CD14-positive monocyte (primary cell): ENCODE results near the gene PCED1A. TPM values are rescaled to one million over a fixed set of nuclear protein-coding genes. Genes with fewer than 3 reads are reported as not detected.
A peak's percentile ranks its signal among the peaks of the same experiment; 100 is the strongest.

Source experiments
- DNase-seq, 3 donors: peaks; one replicate each; pipeline ENCODE4 v3.0.0-alpha.2; 2011 to 2022
- H2AFZ ChIP-seq: 2 replicates; pipeline ENCODE4 v1.6.0; 2012; ENCODE audit warnings: mild to moderate bottlenecking, low read depth, low read length, inconsistent platforms; ENCODE audit not compliant: insufficient read depth, poor library complexity, severe bottlenecking
- H3K27ac ChIP-seq, 2 donors: 1 replicate in 1 of 2; 2 replicates in 1 of 2; pipeline ENCODE4 v1.5.1; 2012 to 2013; ENCODE audit warnings: low read length in 2 of 2, control low read depth in 1 of 2, inconsistent platforms in 1 of 2, low read depth in 1 of 2, mild to moderate bottlenecking in 1 of 2
- H3K27me3 ChIP-seq, 2 donors: one replicate each; pipeline versions ENCODE4 v1.6.0 to v1.6.1; 2011 to 2013; ENCODE audit warnings: low read length in 2 of 2; ENCODE audit not compliant: control insufficient read depth in 2 of 2, insufficient read depth in 2 of 2
- H3K36me3 ChIP-seq, 2 donors: replicated peaks in 1 of 2; 1 replicate in 1 of 2; 2 replicates in 1 of 2; pipeline versions ENCODE4 v1.5.1 to v1.6.1; 2012 to 2013; ENCODE audit warnings: low read length in 2 of 2, control low read depth in 1 of 2, inconsistent platforms in 1 of 2, mild to moderate bottlenecking in 1 of 2; ENCODE audit not compliant: insufficient read depth in 2 of 2, control insufficient read depth in 1 of 2
- H3K4me1 ChIP-seq, 2 donors: 1 replicate in 1 of 2; 2 replicates in 1 of 2; pipeline versions ENCODE4 v1.5.1 to v1.6.1; 2012 to 2013; ENCODE audit warnings: low read length in 2 of 2, control low read depth in 1 of 2, inconsistent platforms in 1 of 2, mild to moderate bottlenecking in 1 of 2, moderate library complexity in 1 of 2; ENCODE audit not compliant: insufficient read depth in 2 of 2, control insufficient read depth in 1 of 2
- H3K4me2 ChIP-seq: replicated peaks from 2 replicates; pipeline ENCODE3; 2012; ENCODE audit warnings: low read length, moderate library complexity, mild to moderate bottlenecking; ENCODE audit not compliant: poor library complexity, severe bottlenecking; ENCODE audit errors: extremely low read depth
- H3K4me3 ChIP-seq, 3 experiments: fragments of 200-600 bp in 1 of 3; sonication (generic) in 1 of 3; replicated peaks in 1 of 3; 1 replicate in 2 of 3; 2 replicates in 1 of 3; pipeline ENCODE4 v1.5.1; 2011 to 2013; ENCODE audit warnings: low read length in 3 of 3, mild to moderate bottlenecking in 3 of 3, control low read depth in 2 of 3, low read depth in 2 of 3, inconsistent platforms in 1 of 3, moderate library complexity in 1 of 3
- H3K79me2 ChIP-seq: 2 replicates; pipeline ENCODE4 v1.6.0; 2012; ENCODE audit warnings: mild to moderate bottlenecking, control low read depth, inconsistent platforms, low read length, moderate library complexity; ENCODE audit not compliant: insufficient read depth
- H3K9ac ChIP-seq: 2 replicates; pipeline ENCODE4 v1.6.0; 2017; ENCODE audit warnings: low read length, mild to moderate bottlenecking; ENCODE audit not compliant: insufficient read depth, poor library complexity, severe bottlenecking
- H3K9me3 ChIP-seq, 2 donors: replicated peaks in 1 of 2; 1 replicate in 1 of 2; 2 replicates in 1 of 2; pipeline versions ENCODE4 v1.5.1 to v1.6.1; 2012 to 2013; ENCODE audit warnings: low read length in 2 of 2, control low read depth in 1 of 2; ENCODE audit not compliant: control insufficient read depth in 1 of 2, insufficient read depth in 1 of 2
- H4K20me1 ChIP-seq: 2 replicates; pipeline ENCODE4 v1.6.0; 2012; ENCODE audit warnings: mild to moderate bottlenecking, low read length, control low read depth, moderate library complexity; ENCODE audit not compliant: insufficient read depth
- H3K27ac Mint-ChIP-seq, 7 donors: one replicate each; pipeline ENCODE4 v1.8.0; 2020; ENCODE audit warnings: mild to moderate bottlenecking in 7 of 7, mixed read lengths in 7 of 7, moderate library complexity in 6 of 7, inconsistent platforms in 2 of 7
- H3K27me3 Mint-ChIP-seq, 3 donors: one replicate each; pipeline ENCODE4 v1.8.0; 2021 to 2022; ENCODE audit warnings: low read depth in 3 of 3, mild to moderate bottlenecking in 3 of 3, mixed read lengths in 3 of 3, moderate library complexity in 3 of 3, inconsistent platforms in 1 of 3
- H3K36me3 Mint-ChIP-seq, 2 donors: one replicate each; pipeline ENCODE4 v1.8.0; 2020; ENCODE audit warnings: mixed read lengths in 2 of 2, inconsistent platforms in 1 of 2, mild to moderate bottlenecking in 1 of 2
- H3K4me1 Mint-ChIP-seq: one replicate; pipeline ENCODE4 v1.8.0; 2020; ENCODE audit warnings: mild to moderate bottlenecking, mixed read lengths
- H3K4me3 Mint-ChIP-seq, 2 donors: one replicate each; pipeline ENCODE4 v1.8.0; 2020; ENCODE audit warnings: mild to moderate bottlenecking in 2 of 2, mixed read lengths in 2 of 2, moderate library complexity in 1 of 2
- H3K9me3 Mint-ChIP-seq, 7 donors: one replicate each; pipeline ENCODE4 v1.8.0; 2020 to 2022; ENCODE audit warnings: mixed read lengths in 7 of 7, mild to moderate bottlenecking in 6 of 7, moderate library complexity in 6 of 7, inconsistent platforms in 2 of 7
- CTCF ChIP-seq: fragments of 200-600 bp; IDR thresholded peaks from one replicate; pipeline ENCODE4 v1.8.0; 2022; ENCODE audit warnings: antibody characterized with exemption, mild to moderate bottlenecking
- WGBS: methylation state at CpG from one replicate; pipeline ENCODE4 v1.1.5; 2013; ENCODE audit warnings: missing lambda C conversion rate; ENCODE audit not compliant: insufficient coverage; 5-methylcytosine and 5-hydroxymethylcytosine counted together
- intact Hi-C, 2 donors: fragments of 100-400 bp; cut with micrococcal nuclease; formaldehyde crosslinking; loops; one replicate each; pipeline versions ENCODE4 v1.15.0 to v1.15.1; 2023
- polyA minus RNA-seq: library from RNA; depleted of rRNA, polyadenylated mRNA; stranded (reverse); fragments of >200 nt; gene quantifications from 2 replicates; pipeline ENCODE4 v1.2.3, GENCODE V29; 2012
- polyA plus RNA-seq, 3 donors: library from polyadenylated mRNA; depleted of rRNA in 1 of 3; unstranded in 2 of 3; stranded (reverse) in 1 of 3; fragments of 300-500 nt in 2 of 3; fragments of >200 nt in 1 of 3; fragmentation: Illumina TruSeq in 2 of 3; gene quantifications; 1 replicate in 2 of 3; 2 replicates in 1 of 3; pipeline ENCODE4 v1.2.3, GENCODE V29; 2012 to 2021
- total RNA-seq, 12 experiments: library from RNA in 1 of 12; stranded (reverse) in 1 of 12; fragments of 120-200 nt in 1 of 12; gene quantifications; one replicate each; pipeline ENCODE4 v1.2.4 and lab custom pipeline; 2013 to 2026; ENCODE audit warnings: mixed read lengths in 6 of 12, inconsistent platforms in 1 of 12

PCED1A gene, protein sequence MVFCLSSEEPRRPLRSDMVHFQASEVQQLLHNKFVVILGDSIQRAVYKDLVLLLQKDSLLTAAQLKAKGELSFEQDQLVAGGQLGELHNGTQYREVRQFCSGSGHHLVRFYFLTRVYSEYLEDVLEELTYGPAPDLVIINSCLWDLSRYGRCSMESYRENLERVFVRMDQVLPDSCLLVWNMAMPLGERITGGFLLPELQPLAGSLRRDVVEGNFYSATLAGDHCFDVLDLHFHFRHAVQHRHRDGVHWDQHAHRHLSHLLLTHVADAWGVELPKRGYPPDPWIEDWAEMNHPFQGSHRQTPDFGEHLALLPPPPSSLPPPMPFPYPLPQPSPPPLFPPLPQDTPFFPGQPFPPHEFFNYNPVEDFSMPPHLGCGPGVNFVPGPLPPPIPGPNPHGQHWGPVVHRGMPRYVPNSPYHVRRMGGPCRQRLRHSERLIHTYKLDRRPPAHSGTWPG
- 30.4 TPM for total RNA-seq (2013)
- polyA plus RNA-seq: 10 to 100 TPM in 2 of 3 donors, 1 to 10 TPM in 1; 9.1 to 85.2 (median 10.2) TPM
- 22.6 and 34.1 TPM in 2 replicates for polyA minus RNA-seq
- 5.9 to 23.3 (median 18.1) reads per million in 11 experiments for total RNA-seq (lab: John Stamatoyannopoulos, UW)

- 3% methylated on average over 98 of the region's 98 CpGs for WGBS
- Histone ChIP-seq H3K4me1 (peaks cover 13 to 27% of the 10 kb centered on the region in 2 donors), H3K36me3 (peaks cover 0 to 29% of the 10 kb centered on the region in 2 donors), H3K27me3 (no peaks in the 10 kb centered on the region), H3K9me3 (no peaks in the 10 kb centered on the region), H4K20me1 (peaks cover 23% of the 10 kb centered on the region), H3K79me2 (peaks cover 16% of the 10 kb centered on the region), H3K4me3 (peak within 1 kb of the TSS; percentile 80 to 94 (median 80)), H3K4me2 (peak within 1 kb of the TSS; percentile 79), H3K27ac (peak within 1 kb of the TSS; percentile 45 to 92), H2AFZ (peak within 1 kb of the TSS; percentile 100), H3K9ac (peak within 1 kb of the TSS; percentile 90)
- intact Hi-C loops: no loop called here
- no peaks in the 10 kb centered on the region for H3K9me3 Mint-ChIP-seq
- H3K36me3 Mint-ChIP-seq: peaks cover 17 to 40% of the 10 kb centered on the region in 2 donors
- peaks cover 0 to 4% (median 3%) of the 10 kb centered on the region in 3 donors for H3K27me3 Mint-ChIP-seq
- no peak for TF ChIP-seq CTCF
- DNase-seq: peak; percentile 82 to 87 (median 85)
- peaks cover 31% of the 10 kb centered on the region for H3K4me1 Mint-ChIP-seq
- H3K27ac Mint-ChIP-seq: peak within 1 kb of the TSS; percentile 54 to 91 (median 87)
- H3K4me3 Mint-ChIP-seq: peak within 1 kb of the TSS; percentile 84 to 91
These were observed at the start of gene PCED1A, which contains the start of gene VPS16 for GRCh38 chr20:2840138-2840966. Gene PCED1A (minus strand): TSS chr20:2840655. CDS start chr20:2839912, 743 bp downstream. Gene VPS16 (plus strand): TSS chr20:2840745. CDS start chr20:2840775, 30 bp downstream.

DNA sequence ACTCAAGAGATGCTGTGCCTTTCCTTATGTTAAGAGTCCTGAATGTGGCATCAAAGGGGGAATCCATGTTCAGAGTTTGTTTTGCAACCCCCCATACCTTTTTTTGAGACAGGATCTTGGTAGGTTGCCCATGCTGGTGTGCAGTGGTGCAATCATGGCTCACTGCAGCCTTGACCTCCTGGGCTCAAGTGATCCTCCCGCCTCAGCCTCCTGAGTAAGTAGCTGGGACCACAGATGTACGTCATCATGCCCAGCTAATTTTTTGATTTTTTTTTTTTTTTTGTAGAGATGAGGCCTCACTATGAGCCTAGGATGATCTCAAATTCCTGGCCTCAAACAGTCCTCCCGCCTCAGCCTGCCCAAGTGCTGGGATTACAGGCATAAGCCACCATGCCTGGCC, 49.3 kb upstream of the PCED1A start:
- peaks cover 94% of the 10 kb centered on the region for H3K79me2 ChIP-seq
- H4K20me1 ChIP-seq: peaks cover 89% of the 10 kb centered on the region
- H3K36me3 Mint-ChIP-seq: peaks cover 3 to 7% of the 10 kb centered on the region in 2 donors
- peaks cover 0 to 2% (median 0%) of the 10 kb centered on the region in 3 donors for H3K27me3 Mint-ChIP-seq
- intact Hi-C loops: no loop called here
- no peak overlapping the region for H3K4me3 Mint-ChIP-seq
- peaks cover 0 to 6% of the 10 kb centered on the region in 2 donors for H3K4me1 ChIP-seq
- 95% methylated on average over 2 of the region's 3 CpGs for WGBS
- H2AFZ ChIP-seq: no peak overlapping the region
- TF ChIP-seq CTCF: no peak
- H3K9me3 Mint-ChIP-seq: peaks cover 0 to 2% (median 0%) of the 10 kb centered on the region in 7 donors
- no peak for DNase-seq
- no peak overlapping the region for H3K27ac ChIP-seq
- H3K9me3 ChIP-seq: no peaks in the 10 kb centered on the region
- H3K4me3 ChIP-seq: no peak overlapping the region
- H3K27ac Mint-ChIP-seq: peak overlapping the region in 1 of 7 donors; percentile 26
- H3K4me2 ChIP-seq: no peak overlapping the region
- H3K4me1 Mint-ChIP-seq: peaks cover 37% of the 10 kb centered on the region
- H3K27me3 ChIP-seq: no peaks in the 10 kb centered on the region
- peaks cover 0 to 9% of the 10 kb centered on the region in 2 donors for H3K36me3 ChIP-seq
- H3K9ac ChIP-seq: no peak overlapping the region
